ENCODE results near the gene SORCS2.

DNA sequence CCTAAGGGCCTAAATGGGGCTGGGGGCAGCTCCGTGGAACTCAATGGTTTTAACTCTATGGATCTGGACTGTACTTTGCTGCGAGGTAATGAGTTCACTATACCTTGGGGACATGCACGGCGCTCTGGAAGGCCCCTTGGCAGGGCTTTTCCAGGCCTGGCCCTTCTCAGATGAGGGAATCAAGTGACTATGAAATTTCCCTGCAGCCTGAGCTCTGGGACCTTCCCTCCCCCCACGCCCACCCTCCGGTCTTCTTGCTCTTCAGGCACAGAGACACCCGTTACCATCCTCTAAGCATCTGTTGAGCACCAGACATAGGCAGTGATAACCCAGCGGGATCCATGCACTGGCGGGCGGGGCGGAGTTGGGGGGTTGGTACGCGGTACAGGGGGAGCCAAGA, 133.2 kb downstream of the SORCS2 start:
- no peak for TF ChIP-seq POLR2A (IDR thresholded peaks at IDR 0.05)
- TF ChIP-seq, protein P1, sequence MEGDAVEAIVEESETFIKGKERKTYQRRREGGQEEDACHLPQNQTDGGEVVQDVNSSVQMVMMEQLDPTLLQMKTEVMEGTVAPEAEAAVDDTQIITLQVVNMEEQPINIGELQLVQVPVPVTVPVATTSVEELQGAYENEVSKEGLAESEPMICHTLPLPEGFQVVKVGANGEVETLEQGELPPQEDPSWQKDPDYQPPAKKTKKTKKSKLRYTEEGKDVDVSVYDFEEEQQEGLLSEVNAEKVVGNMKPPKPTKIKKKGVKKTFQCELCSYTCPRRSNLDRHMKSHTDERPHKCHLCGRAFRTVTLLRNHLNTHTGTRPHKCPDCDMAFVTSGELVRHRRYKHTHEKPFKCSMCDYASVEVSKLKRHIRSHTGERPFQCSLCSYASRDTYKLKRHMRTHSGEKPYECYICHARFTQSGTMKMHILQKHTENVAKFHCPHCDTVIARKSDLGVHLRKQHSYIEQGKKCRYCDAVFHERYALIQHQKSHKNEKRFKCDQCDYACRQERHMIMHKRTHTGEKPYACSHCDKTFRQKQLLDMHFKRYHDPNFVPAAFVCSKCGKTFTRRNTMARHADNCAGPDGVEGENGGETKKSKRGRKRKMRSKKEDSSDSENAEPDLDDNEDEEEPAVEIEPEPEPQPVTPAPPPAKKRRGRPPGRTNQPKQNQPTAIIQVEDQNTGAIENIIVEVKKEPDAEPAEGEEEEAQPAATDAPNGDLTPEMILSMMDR (IDR thresholded peaks at IDR 0.05) = no peak
- TF ChIP-seq POLR2AphosphoS5 (IDR thresholded peaks at IDR 0.05) = no peak

Measured in prostate gland (tissue), 2 donors.